Upper lobe of left lung (tissue), 6 donors: Measurements from ENCODE around the gene IMP3. TPM values are rescaled to one million over a fixed set of nuclear protein-coding genes. Genes with fewer than 3 reads are reported as not detected.
"Not testable (repeated sequence)": the region's sequence is repeated elsewhere in the genome, so short reads cannot be mapped to it uniquely, and the experiment has no call there.

Experiments
- ATAC-seq, 2 donors: fragments of 200-7000 bp; cut with Tn5 transposase; one replicate each; pipeline ENCODE4 v1.9.1; 2022; ENCODE audit warnings: mild to moderate bottlenecking in 2 of 2, moderate library complexity in 2 of 2; ENCODE audit not compliant: low FRiP score in 2 of 2
- DNase-seq, 2 donors: peaks; one replicate each; pipeline ENCODE4 v3.0.0-alpha.2; 2019 to 2020
- H3K27ac ChIP-seq, 4 donors: fragments of 200-600 bp; sonication (generic); one replicate each; pipeline ENCODE4 v1.5.1; 2016 to 2019
- H3K27me3 ChIP-seq, 4 donors: fragments of 200-600 bp; sonication (generic); one replicate each; pipeline ENCODE4 v1.5.1; 2017 to 2019
- H3K36me3 ChIP-seq, 4 donors: fragments of 200-600 bp; sonication (generic); one replicate each; pipeline ENCODE4 v1.5.1; 2016 to 2019
- H3K4me1 ChIP-seq, 4 donors: fragments of 200-600 bp; sonication (generic); one replicate each; pipeline ENCODE4 v1.5.1; 2018 to 2019
- H3K4me3 ChIP-seq, 4 donors: fragments of 200-600 bp; sonication (generic); one replicate each; pipeline ENCODE4 v1.5.1; 2017 to 2019; ENCODE audit warnings: mild to moderate bottlenecking in 2 of 4, moderate library complexity in 1 of 4
- H3K9me3 ChIP-seq, 4 donors: fragments of 200-600 bp; sonication (generic); one replicate each; pipeline ENCODE4 v1.5.1; 2018 to 2019
- EP300 ChIP-seq, 4 donors: sonication (generic); formaldehyde crosslinking; IDR thresholded peaks; one replicate each; pipeline ENCODE4 v1.5.1; 2017; ENCODE audit warnings: antibody characterized with exemption in 4 of 4, control low read depth in 2 of 4
- POLR2A ChIP-seq, 4 donors: fragments of 450-650 bp; IDR thresholded peaks; one replicate each; pipeline ENCODE4 v1.5.1; 2016 to 2017; ENCODE audit warnings: antibody characterized with exemption in 4 of 4, mild to moderate bottlenecking in 2 of 4
- POLR2AphosphoS5 ChIP-seq, 2 donors: sonication (generic); formaldehyde crosslinking; IDR thresholded peaks; one replicate each; pipeline ENCODE4 v1.5.1; 2017; ENCODE audit warnings: antibody characterized with exemption in 2 of 2
- WGBS, 2 donors: methylation state at CpG; one replicate each; pipeline ENCODE4 v1.1.5; 2017 to 2018; 5-methylcytosine and 5-hydroxymethylcytosine counted together
- total RNA-seq, 6 donors: library from RNA; depleted of rRNA in 4 of 6; stranded (reverse); fragments of >200 nt in 4 of 6; gene quantifications; one replicate each; pipeline versions ENCODE4 v1.1.0 to v1.2.1, GENCODE V29; 2016 to 2021
- TF ChIP-seq, protein P1 (sequence below), 6 experiments: fragments of 450-650 bp in 4 of 6; fragments of 200-600 bp in 2 of 6; sonication (generic) in 2 of 6; IDR thresholded peaks; one replicate each; pipeline ENCODE4 v1.5.1; 2016 to 2019; ENCODE audit warnings: antibody characterized with exemption in 6 of 6
- donor health status: DM: no; HTN: no; CAD: no; lungs with moderate emphysema.
- donor health status: DM: no; HTN: yes; CAD: no; lungs with severe emphysema.

Gene IMP3
- total RNA-seq, 6 donors from 2014 or later, result 64.3 to 183 (median 70.2) TPM

DNA sequence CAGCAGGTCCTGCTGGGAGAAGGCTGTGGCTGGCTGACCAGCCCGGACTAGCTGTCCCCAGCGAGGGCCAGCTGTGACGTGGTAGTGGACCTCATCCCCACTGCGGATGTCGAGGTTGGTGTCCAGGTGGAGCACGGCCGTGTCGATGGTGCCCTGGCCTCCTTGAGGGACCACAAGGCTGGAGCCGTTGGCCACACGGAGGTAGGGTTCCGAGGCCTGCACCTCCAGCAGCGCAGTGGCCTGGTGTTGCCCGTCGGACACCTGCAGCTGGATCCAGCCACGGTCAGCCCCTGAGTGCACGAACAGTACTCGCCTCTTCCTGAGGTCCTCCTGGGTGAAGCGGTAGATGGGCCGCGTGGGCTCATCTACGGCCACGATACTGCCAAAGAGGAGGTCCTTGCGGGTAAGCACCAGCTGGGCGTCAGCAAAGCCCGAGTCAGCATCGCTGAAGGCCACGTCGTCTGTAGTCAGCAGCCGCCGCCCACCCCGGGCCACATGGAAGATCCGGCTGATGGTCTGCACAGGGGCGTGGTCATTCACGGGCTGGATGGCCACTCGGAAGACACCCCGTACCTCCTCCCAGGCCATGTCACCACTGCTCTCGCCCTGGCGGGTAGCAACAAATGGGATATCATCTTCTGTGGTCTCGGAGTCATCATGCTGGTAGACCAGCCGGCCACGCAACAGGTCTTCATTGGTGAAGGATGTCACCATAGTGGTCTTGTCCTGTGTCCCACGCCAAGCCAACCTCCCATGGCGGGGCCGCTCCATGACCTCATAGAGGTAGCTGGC is 47.7 kb upstream of the IMP3 start:
- 91 to 100% methylated on average over 5 to 44 of the region's 44 CpGs for WGBS, 2 donors
- Histone ChIP-seq H3K27me3 (no peaks in the 10 kb centered on the region), H3K27ac (no peak overlapping the region), H3K9me3 (no peaks in the 10 kb centered on the region), H3K4me3 (no peak overlapping the region), H3K4me1 (peaks cover 6 to 14% (median 8%) of the 10 kb centered on the region in 4 donors), H3K36me3 (peaks cover 0 to 3% (median 0%) of the 10 kb centered on the region in 4 donors)
- peak in 1 of 2 donors; percentile 80 for DNase-seq
- no peak for TF ChIP-seq POLR2A (IDR thresholded peaks at IDR 0.05)
- TF ChIP-seq, protein P1, sequence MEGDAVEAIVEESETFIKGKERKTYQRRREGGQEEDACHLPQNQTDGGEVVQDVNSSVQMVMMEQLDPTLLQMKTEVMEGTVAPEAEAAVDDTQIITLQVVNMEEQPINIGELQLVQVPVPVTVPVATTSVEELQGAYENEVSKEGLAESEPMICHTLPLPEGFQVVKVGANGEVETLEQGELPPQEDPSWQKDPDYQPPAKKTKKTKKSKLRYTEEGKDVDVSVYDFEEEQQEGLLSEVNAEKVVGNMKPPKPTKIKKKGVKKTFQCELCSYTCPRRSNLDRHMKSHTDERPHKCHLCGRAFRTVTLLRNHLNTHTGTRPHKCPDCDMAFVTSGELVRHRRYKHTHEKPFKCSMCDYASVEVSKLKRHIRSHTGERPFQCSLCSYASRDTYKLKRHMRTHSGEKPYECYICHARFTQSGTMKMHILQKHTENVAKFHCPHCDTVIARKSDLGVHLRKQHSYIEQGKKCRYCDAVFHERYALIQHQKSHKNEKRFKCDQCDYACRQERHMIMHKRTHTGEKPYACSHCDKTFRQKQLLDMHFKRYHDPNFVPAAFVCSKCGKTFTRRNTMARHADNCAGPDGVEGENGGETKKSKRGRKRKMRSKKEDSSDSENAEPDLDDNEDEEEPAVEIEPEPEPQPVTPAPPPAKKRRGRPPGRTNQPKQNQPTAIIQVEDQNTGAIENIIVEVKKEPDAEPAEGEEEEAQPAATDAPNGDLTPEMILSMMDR (IDR thresholded peaks at IDR 0.05), result no peak
- no peak for TF ChIP-seq EP300 (IDR thresholded peaks at IDR 0.05)
- peak in 1 of 2 donors; percentile 1 for ATAC-seq

DNA sequence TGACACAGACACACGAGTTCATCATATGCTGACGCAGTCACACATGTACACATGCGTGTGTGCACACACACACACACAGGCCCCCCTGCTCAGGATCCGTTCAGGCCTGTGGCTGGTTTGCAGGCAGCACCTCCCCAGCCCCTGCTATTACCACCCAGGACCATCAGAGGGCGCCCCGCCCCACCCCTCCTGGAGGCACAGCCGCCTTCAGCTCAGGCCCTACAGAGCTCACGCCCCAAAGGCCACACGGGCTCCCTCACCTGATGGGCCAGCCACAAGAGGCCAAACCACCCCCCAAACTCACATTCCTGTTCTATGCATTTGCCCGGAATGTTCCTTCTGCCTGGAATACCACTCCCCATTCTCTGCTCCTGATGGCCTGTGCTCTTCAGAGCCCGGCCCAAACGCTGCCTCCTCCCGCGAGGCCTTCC is 46.2 kb upstream of the IMP3 start:
- not testable (repeated sequence) for H3K27ac ChIP-seq, H3K27me3 ChIP-seq, H3K9me3 ChIP-seq, H3K4me3 ChIP-seq, H3K36me3 ChIP-seq
- TF ChIP-seq, protein P1 (IDR thresholded peaks at IDR 0.05), result peak; percentile 66 to 92 (median 90)
- WGBS, 2 donors, result 17 to 31% methylated on average over 9 to 14 of the region's 14 CpGs
- ATAC-seq, result peak; percentile 87 to 89
- peak; percentile 79 to 93 for DNase-seq
- peaks cover 6 to 14% (median 8%) of the 10 kb centered on the region in 4 donors for H3K4me1 ChIP-seq

DNA sequence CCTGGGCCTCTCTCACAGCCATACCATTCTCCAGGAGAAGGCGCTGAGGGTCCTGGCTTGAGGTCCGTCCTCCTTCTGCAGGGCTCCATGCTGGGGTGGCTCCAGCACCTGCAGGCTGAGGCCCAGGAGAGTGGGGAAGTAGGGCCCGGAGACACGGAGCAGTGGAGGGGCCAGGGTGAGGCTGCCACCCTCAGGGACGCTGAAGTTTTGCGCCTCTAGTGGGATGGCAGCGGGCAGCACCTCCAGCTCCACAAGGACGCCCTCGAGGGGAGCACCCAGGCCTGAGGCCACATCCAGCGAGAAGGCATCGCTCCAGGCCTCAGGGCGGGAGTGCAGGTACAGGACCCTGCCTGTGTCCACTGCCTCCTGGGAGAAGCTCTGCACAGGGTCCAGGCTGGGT is 45.2 kb upstream of the IMP3 start:
- Histone ChIP-seq H3K36me3 (peaks cover 0 to 3% (median 0%) of the 10 kb centered on the region in 4 donors), H3K27me3 (no peaks in the 10 kb centered on the region), H3K9me3 (no peaks in the 10 kb centered on the region), H3K27ac (no peak overlapping the region), H3K4me3 (no peak overlapping the region), H3K4me1 (peaks cover 6 to 14% (median 8%) of the 10 kb centered on the region in 4 donors)
- ATAC-seq, result no peak
- no peak for TF ChIP-seq POLR2A (IDR thresholded peaks at IDR 0.05)
- TF ChIP-seq POLR2AphosphoS5 (IDR thresholded peaks at IDR 0.05), result no peak
- TF ChIP-seq, protein P1 (IDR thresholded peaks at IDR 0.05), result no peak
- no peak for TF ChIP-seq EP300 (IDR thresholded peaks at IDR 0.05)
- peak in 1 of 2 donors; percentile 49 for DNase-seq
- 85 to 100% methylated on average over 1 to 11 of the region's 12 CpGs for WGBS, 2 donors

DNA sequence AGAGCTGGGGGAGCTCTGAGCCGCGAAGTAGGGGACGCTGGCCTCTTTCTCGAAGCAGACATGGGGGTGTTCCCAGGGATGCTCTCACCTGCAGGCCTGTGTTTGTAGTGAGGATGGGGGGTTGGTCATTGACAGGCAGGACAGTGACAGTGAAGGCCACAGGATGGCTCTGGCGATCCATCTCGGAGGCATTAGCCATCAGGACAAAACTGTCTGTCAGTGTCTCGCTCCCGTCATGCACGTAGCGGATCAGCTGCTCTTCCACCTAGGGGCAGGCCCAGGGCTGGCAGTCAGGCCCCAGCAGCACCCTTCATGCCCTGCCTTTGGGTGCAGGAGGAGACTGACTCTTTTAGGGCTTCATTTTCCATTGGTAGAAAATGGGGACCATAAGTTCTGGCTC is 44.6 kb upstream of the IMP3 start:
- TF ChIP-seq, protein P1 (IDR thresholded peaks at IDR 0.05), result no peak
- TF ChIP-seq POLR2A (IDR thresholded peaks at IDR 0.05) (no peak), EP300 (IDR thresholded peaks at IDR 0.05) (no peak), POLR2AphosphoS5 (IDR thresholded peaks at IDR 0.05) (no peak)
- ATAC-seq, result no peak

More for the DNA sequence above, 44.6 kb upstream of the IMP3 start:
- Histone ChIP-seq H3K9me3 (no peaks in the 10 kb centered on the region), H3K36me3 (peaks cover 0 to 3% (median 0%) of the 10 kb centered on the region in 4 donors), H3K4me1 (peaks cover 6 to 14% (median 8%) of the 10 kb centered on the region in 4 donors), H3K27ac (no peak overlapping the region), H3K4me3 (no peak overlapping the region), H3K27me3 (no peaks in the 10 kb centered on the region)
- DNase-seq, result peak in 1 of 2 donors; percentile 42
- WGBS, 2 donors, result 87 to 91% methylated on average over 3 to 10 of the region's 10 CpGs
